GM23338 (cell line): ENCODE measurements around the gene IMMP2L. TPM values are rescaled to one million over a fixed set of nuclear protein-coding genes. Genes with fewer than 3 reads are reported as not detected.

ENCODE experiments used
- ATAC-seq: fragments of 200-7000 bp; cut with Tn5 transposase; 3 replicates; pipeline ENCODE4 v1.9.1; 2020
- DNase-seq: peaks from one replicate; pipeline ENCODE4 v3.0.0-alpha.2; 2015; ENCODE audit warnings: low spot score
- H2AFZ ChIP-seq: fragments of 200-600 bp; sonication (generic); 2 replicates; pipeline ENCODE4 v1.8.0; 2016; ENCODE audit warnings: antibody characterized with exemption, mild to moderate bottlenecking, moderate library complexity
- H3F3A ChIP-seq: fragments of 200-600 bp; sonication (generic); replicated peaks from 2 replicates; pipeline ENCODE4 v1.8.0; 2017; ENCODE audit warnings: antibody characterized with exemption, mixed run types, low read depth
- H3K27ac ChIP-seq: fragments of 200-600 bp; sonication (generic); 2 replicates; pipeline ENCODE4 v1.6.1; 2016; ENCODE audit warnings: low read depth
- H3K27me3 ChIP-seq: fragments of 200-600 bp; sonication (generic); 2 replicates; pipeline ENCODE4 v1.8.0; 2016; ENCODE audit warnings: mild to moderate bottlenecking, mixed run types, moderate library complexity; ENCODE audit not compliant: insufficient read depth
- H3K36me3 ChIP-seq: fragments of 200-600 bp; sonication (generic); 2 replicates; pipeline ENCODE4 v1.8.0; 2016; ENCODE audit warnings: mild to moderate bottlenecking; ENCODE audit not compliant: insufficient read depth
- H3K4me1 ChIP-seq: fragments of 200-600 bp; sonication (generic); 2 replicates; pipeline ENCODE4 v1.8.0; 2016; ENCODE audit warnings: mild to moderate bottlenecking, moderate library complexity; ENCODE audit not compliant: insufficient read depth
- H3K4me2 ChIP-seq: fragments of 200-600 bp; sonication (generic); 2 replicates; pipeline ENCODE4 v1.7.1; 2017; ENCODE audit warnings: mixed run types
- H3K4me3 ChIP-seq: fragments of 200-600 bp; sonication (generic); 2 replicates; pipeline ENCODE4 v1.6.1; 2016; ENCODE audit warnings: mixed run types
- H3K79me2 ChIP-seq: fragments of 200-600 bp; sonication (generic); replicated peaks from 2 replicates; pipeline ENCODE4 v1.8.0; 2017; ENCODE audit warnings: mild to moderate bottlenecking; ENCODE audit not compliant: insufficient read depth
- H3K9me2 ChIP-seq: fragments of 200-600 bp; sonication (generic); 2 replicates; pipeline ENCODE4 v1.8.0; 2017; ENCODE audit not compliant: insufficient read depth
- H4K20me1 ChIP-seq: fragments of 200-600 bp; sonication (generic); replicated peaks from 2 replicates; pipeline ENCODE4 v1.8.0; 2017; ENCODE audit warnings: mild to moderate bottlenecking; ENCODE audit not compliant: insufficient read depth
- H3K27ac Mint-ChIP-seq: 2 replicates; pipeline ENCODE4 v1.8.0; 2020; ENCODE audit warnings: inconsistent platforms, mild to moderate bottlenecking, moderate library complexity, mixed read lengths
- H3K27me3 Mint-ChIP-seq: 3 replicates; pipeline ENCODE4 v1.8.0; 2022; ENCODE audit warnings: low read depth, mild to moderate bottlenecking, moderate library complexity, mixed read lengths, inconsistent platforms; ENCODE audit not compliant: insufficient read depth, poor library complexity
- H3K36me3 Mint-ChIP-seq: 3 replicates; pipeline ENCODE4 v1.8.0; 2021; ENCODE audit warnings: low read depth, mild to moderate bottlenecking, inconsistent platforms, moderate library complexity, mixed read lengths
- H3K4me1 Mint-ChIP-seq: 3 replicates; pipeline ENCODE4 v1.8.0; 2020; ENCODE audit warnings: mild to moderate bottlenecking, inconsistent platforms, mixed read lengths
- H3K4me3 Mint-ChIP-seq: 3 replicates; pipeline ENCODE4 v1.8.0; 2021; ENCODE audit warnings: moderate library complexity, mild to moderate bottlenecking, inconsistent platforms, mixed read lengths
- H3K9me3 Mint-ChIP-seq: 3 replicates; pipeline ENCODE4 v1.8.0; 2020; ENCODE audit warnings: moderate library complexity, mild to moderate bottlenecking, inconsistent platforms, mixed read lengths
- CREB1 ChIP-seq: fragments of 250-450 bp; sonication (Bioruptor Pico); IDR thresholded peaks from 2 replicates; pipeline ENCODE4 v1.5.0; 2020; ENCODE audit warnings: low read depth, mild to moderate bottlenecking, moderate library complexity
- ETS1 ChIP-seq: IDR thresholded peaks from 2 replicates; pipeline ENCODE4 v1.6.1; 2016; ENCODE audit warnings: antibody characterized with exemption
- EZH2 ChIP-seq: fragments of 200-600 bp; sonication (generic); IDR thresholded peaks from one replicate; pipeline ENCODE4 v1.8.0; 2017; ENCODE audit warnings: antibody characterized with exemption, mild to moderate bottlenecking, low read depth; ENCODE audit not compliant: unreplicated experiment
- EZH2phosphoT487 ChIP-seq: fragments of 200-600 bp; sonication (generic); IDR thresholded peaks from one replicate; pipeline ENCODE4 v1.8.1; 2018; ENCODE audit warnings: antibody characterized with exemption; ENCODE audit not compliant: unreplicated experiment
- JUNB ChIP-seq: IDR thresholded peaks from one replicate; pipeline ENCODE4 v1.6.1; 2016; ENCODE audit warnings: antibody characterized with exemption; ENCODE audit not compliant: unreplicated experiment
- NANOG ChIP-seq: IDR thresholded peaks from 2 replicates; pipeline ENCODE4 v1.6.1; 2016; ENCODE audit warnings: antibody characterized with exemption, borderline replicate concordance
- POLR2AphosphoS5 ChIP-seq: IDR thresholded peaks from 2 replicates; pipeline ENCODE4 v1.6.1; 2016; ENCODE audit warnings: antibody characterized with exemption, low read depth
- ZNF462 ChIP-seq: fragments of 250-450 bp; sonication (Bioruptor Pico); IDR thresholded peaks from 2 replicates; pipeline ENCODE4 v1.5.0; 2020; ENCODE audit warnings: mild to moderate bottlenecking, moderate library complexity
- polyA plus RNA-seq: library from polyadenylated mRNA; unstranded; fragments of >200 nt; fragmentation: Nextera tagmentation; extraction: Ambion mirVana; gene quantifications from 2 replicates; pipeline ENCODE4 v1.2.1, GENCODE V29; 2016
- total RNA-seq: library from RNA; depleted of rRNA; stranded (reverse); fragments of >200 nt; shearing (Covaris generic); gene quantifications from 2 replicates; pipeline ENCODE4 v1.2.3, GENCODE V29; 2014

Gene IMMP2L
- total and polyA plus RNA-seq, 2 experiments from 2014 or later: 7.3 to 14.0 TPM

GRCh38 chr7:110676785-110677184 lies 885.5 kb downstream of the IMMP2L start:
- Histone ChIP-seq H3K36me3 (no peaks in the 10 kb centered on the region; the same call in 1 of the 2 replicates), H3F3A (no peaks in the 10 kb centered on the region), H3K27me3 (no peaks in the 10 kb centered on the region), H3K4me3 (no peak overlapping the region), H3K4me2 (no peak overlapping the region), H4K20me1 (no peaks in the 10 kb centered on the region), H2AFZ (no peak overlapping the region), H3K79me2 (no peaks in the 10 kb centered on the region), H3K27ac (no peak overlapping the region), H3K9me2 (no peaks in the 10 kb centered on the region), H3K4me1 (no peaks in the 10 kb centered on the region)
- no peak for TF ChIP-seq ZNF462 (CRISPR knock-in tag)
- no peak for TF ChIP-seq JUNB
- TF ChIP-seq CREB1 (CRISPR knock-in tag): no peak
- TF ChIP-seq POLR2AphosphoS5: no peak
- no peak for TF ChIP-seq EZH2phosphoT487
- H3K9me3 Mint-ChIP-seq: peaks cover 31% of the 10 kb centered on the region
- ATAC-seq: no peak
- H3K4me1 Mint-ChIP-seq: no peaks in the 10 kb centered on the region
- no peak overlapping the region; the same call in 1 of the 2 replicates for H3K27ac Mint-ChIP-seq
- peaks cover 31% of the 10 kb centered on the region for H3K36me3 Mint-ChIP-seq
- DNase-seq: no peak
- no peak overlapping the region for H3K4me3 Mint-ChIP-seq
- peaks cover 2% of the 10 kb centered on the region for H3K27me3 Mint-ChIP-seq

- H3K4me3 ChIP-seq: no peak overlapping the region
- no peak for DNase-seq
- H3K4me1 ChIP-seq: no peaks in the 10 kb centered on the region
- no peaks in the 10 kb centered on the region; the same call in 1 of the 2 replicates for H3K36me3 ChIP-seq
- no peaks in the 10 kb centered on the region for H3F3A ChIP-seq
- peaks cover 35% of the 10 kb centered on the region for H3K36me3 Mint-ChIP-seq
- H3K4me3 Mint-ChIP-seq: no peak overlapping the region
- H4K20me1 ChIP-seq: no peaks in the 10 kb centered on the region
- no peak overlapping the region for H3K27ac Mint-ChIP-seq
- no peak overlapping the region for H3K27ac ChIP-seq
- no peak for ATAC-seq
- peaks cover 36% of the 10 kb centered on the region for H3K9me3 Mint-ChIP-seq
- no peaks in the 10 kb centered on the region for H3K27me3 ChIP-seq
- H2AFZ ChIP-seq: no peak overlapping the region
- no peaks in the 10 kb centered on the region for H3K9me2 ChIP-seq
- H3K79me2 ChIP-seq: no peaks in the 10 kb centered on the region
- no peak for TF ChIP-seq EZH2phosphoT487
- no peak for TF ChIP-seq ETS1
- TF ChIP-seq EZH2: no peak
- no peak for TF ChIP-seq NANOG
- TF ChIP-seq POLR2AphosphoS5: no peak
- H3K4me1 Mint-ChIP-seq: no peaks in the 10 kb centered on the region
- no peak overlapping the region for H3K4me2 ChIP-seq
- peaks cover 2% of the 10 kb centered on the region for H3K27me3 Mint-ChIP-seq
These were observed 886.7 kb downstream of the IMMP2L start for GRCh38 chr7:110675383-110676103.
